Measurements from ENCODE around the gene TTC6. TPM values are rescaled to one million over a fixed set of nuclear protein-coding genes. Genes with fewer than 3 reads are reported as not detected.

The TTC6 gene
- total and polyA plus RNA-seq, 2 donors (not counting 3 experiments of a cell fraction or from before 2014, with no cell fraction given) = 0.75 TPM; not detected in 1

DNA sequence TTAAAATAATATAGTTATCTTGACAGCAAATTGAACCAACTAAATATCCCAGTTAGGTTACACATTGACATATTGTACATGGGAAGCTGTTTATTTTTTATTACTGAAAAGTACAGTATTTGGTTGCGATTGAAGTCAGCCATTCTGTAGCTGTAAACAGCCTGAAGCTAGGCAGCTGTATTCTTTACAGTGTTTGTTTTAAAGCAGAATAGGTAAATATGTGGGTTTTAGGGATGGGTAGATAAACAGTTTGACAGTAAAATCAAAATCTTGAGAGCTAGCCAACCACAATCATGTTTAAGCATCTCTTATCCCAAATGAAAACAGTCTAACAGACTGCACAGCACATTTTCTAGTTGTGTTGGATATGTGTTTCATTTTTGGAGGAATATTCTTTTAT is 45.7 kb downstream of the TTC6 start:
- H2AFZ ChIP-seq (ENCODE audit: low read depth, low read length) = no peak overlapping the region
- dilution Hi-C loops (cut with MboI; ENCODE audit: extremely low pct_ligation_motif_present, low sequenced_read_pairs) = no loop called here
- H3K27me3 ChIP-seq (ENCODE audit: control insufficient read depth in 2 of 2, insufficient read depth in 2 of 2, low read length in 2 of 2) = peaks cover 3 to 4% of the 10 kb centered on the region in 2 experiments
- CTCF ChIA-PET = interaction anchor here (1.0 kb wide), 1 partner anchor 9 kb away, joined by 3 read pairs; no protein-coding TSS in a partner anchor
- intact Hi-C loops (cut with micrococcal nuclease) = no loop called here
- H3K79me2 ChIP-seq (ENCODE audit: control insufficient read depth, insufficient read depth, low read length) = no peaks in the 10 kb centered on the region
- no peak overlapping the region for H3K4me3 ChIP-seq (replicated peaks in 1 of 3; ENCODE audit: insufficient read depth in 1 of 3, low read depth in 1 of 3, low read length in 3 of 3)
- no peaks in the 10 kb centered on the region for H3K9me3 ChIP-seq (replicated peaks; ENCODE audit: control insufficient read depth, insufficient read depth, low read length)
- no peaks in the 10 kb centered on the region for H4K20me1 ChIP-seq (replicated peaks; ENCODE audit: control insufficient read depth, extremely low read depth, insufficient read depth, low read length)
- H3K27ac ChIP-seq (ENCODE audit: insufficient read depth, low read depth, low read length) = no peak overlapping the region
- DNase-seq (ENCODE audit: low read depth, low spot score) (no peak), FAIRE-seq (no peak)
- BruUV-seq (replicated peaks) = no TSS peak
- TF ChIP-seq MAX (IDR thresholded peaks at IDR 0.05; ENCODE audit: insufficient read depth, insufficient read length) (no peak), GATA2 (IDR thresholded peaks at IDR 0.05; ENCODE audit: insufficient read depth, insufficient read length, low read depth, low read length) (no peak), EZH2 (IDR thresholded peaks at IDR 0.05; ENCODE audit: borderline replicate concordance, low read depth, low read length, severe bottlenecking) (no peak), JUN (IDR thresholded peaks at IDR 0.05; ENCODE audit: borderline replicate concordance, insufficient read depth, insufficient read length, low read depth) (no peak), FOS (IDR thresholded peaks at IDR 0.05; ENCODE audit: borderline replicate concordance, insufficient read depth, low read length) (no peak), POLR2A (IDR thresholded peaks at IDR 0.05; ENCODE audit: low read depth, low read length) (no peak), MYC (IDR thresholded peaks at IDR 0.05; ENCODE audit: low read depth, low read length) (no peak), POLR2AphosphoS5 (IDR thresholded peaks at IDR 0.05; ENCODE audit: insufficient read depth, low read depth, low read length) (no peak)
- H3K4me2 ChIP-seq (ENCODE audit: insufficient read depth, low read length) = no peak overlapping the region
- no peaks in the 10 kb centered on the region for H3K9me1 ChIP-seq (replicated peaks; ENCODE audit: control insufficient read depth, extremely low read depth, insufficient read depth, low read length)
- H3K9ac ChIP-seq (replicated peaks; ENCODE audit: extremely low read depth, insufficient read depth, low read length) = no peak overlapping the region
- POLR2A ChIA-PET = no interaction called here
- no peaks in the 10 kb centered on the region for H3K36me3 ChIP-seq (ENCODE audit: control insufficient read depth in 2 of 2, extremely low read depth in 1 of 2, insufficient read depth in 2 of 2, low read length in 2 of 2)
- H3K4me1 ChIP-seq (ENCODE audit: control insufficient read depth, extremely low read depth, insufficient read depth, low read length) = no peaks in the 10 kb centered on the region

GRCh38 chr14:37642125-37642524 is 46.7 kb downstream of the TTC6 start:
- dilution Hi-C loops (cut with MboI; ENCODE audit: extremely low pct_ligation_motif_present, low sequenced_read_pairs) = no loop called here
- BruUV-seq (replicated peaks) = no TSS peak
- H3K4me2 ChIP-seq (ENCODE audit: insufficient read depth, low read length) = no peak overlapping the region
- peaks cover 3 to 6% of the 10 kb centered on the region in 2 experiments for H3K27me3 ChIP-seq (ENCODE audit: control insufficient read depth in 2 of 2, insufficient read depth in 2 of 2, low read length in 2 of 2)
- no peaks in the 10 kb centered on the region for H3K79me2 ChIP-seq (ENCODE audit: control insufficient read depth, insufficient read depth, low read length)
- no peak for FAIRE-seq
- DNase-seq (ENCODE audit: low read depth, low spot score) = no peak
- no peaks in the 10 kb centered on the region for H3K4me1 ChIP-seq (ENCODE audit: control insufficient read depth, extremely low read depth, insufficient read depth, low read length)
- no peak overlapping the region for H3K4me3 ChIP-seq (replicated peaks in 1 of 3; ENCODE audit: insufficient read depth in 1 of 3, low read depth in 1 of 3, low read length in 3 of 3)
- no peak for TF ChIP-seq EZH2 (IDR thresholded peaks at IDR 0.05; ENCODE audit: borderline replicate concordance, low read depth, low read length, severe bottlenecking)
- TF ChIP-seq GATA2 (IDR thresholded peaks at IDR 0.05; ENCODE audit: insufficient read depth, insufficient read length, low read depth, low read length) = no peak
- TF ChIP-seq CTCF (IDR thresholded peaks at IDR 0.05; ENCODE audit: extremely low read depth in 1 of 2, insufficient read depth in 1 of 2, low read depth in 1 of 2, low read length in 2 of 2) = no peak
- TF ChIP-seq MYC (IDR thresholded peaks at IDR 0.05; ENCODE audit: low read depth, low read length) = no peak
- no peak for TF ChIP-seq POLR2AphosphoS5 (IDR thresholded peaks at IDR 0.05; ENCODE audit: insufficient read depth, low read depth, low read length)
- TF ChIP-seq MAX (IDR thresholded peaks at IDR 0.05; ENCODE audit: insufficient read depth, insufficient read length) = no peak
- no peak for TF ChIP-seq JUN (IDR thresholded peaks at IDR 0.05; ENCODE audit: borderline replicate concordance, insufficient read depth, insufficient read length, low read depth)
- TF ChIP-seq POLR2A (IDR thresholded peaks at IDR 0.05; ENCODE audit: low read depth, low read length) = no peak
- TF ChIP-seq FOS (IDR thresholded peaks at IDR 0.05; ENCODE audit: borderline replicate concordance, insufficient read depth, low read length) = no peak
- H2AFZ ChIP-seq (ENCODE audit: low read depth, low read length) = no peak overlapping the region
- intact Hi-C loops (cut with micrococcal nuclease) = no loop called here
- no peaks in the 10 kb centered on the region for H3K36me3 ChIP-seq (ENCODE audit: control insufficient read depth in 2 of 2, extremely low read depth in 1 of 2, insufficient read depth in 2 of 2, low read length in 2 of 2)
- POLR2A ChIA-PET = no interaction called here
- H3K9me1 ChIP-seq (replicated peaks; ENCODE audit: control insufficient read depth, extremely low read depth, insufficient read depth, low read length) = no peaks in the 10 kb centered on the region
- H3K27ac ChIP-seq (ENCODE audit: insufficient read depth, low read depth, low read length) = no peak overlapping the region
- no peaks in the 10 kb centered on the region for H3K9me3 ChIP-seq (replicated peaks; ENCODE audit: control insufficient read depth, insufficient read depth, low read length)
- no peaks in the 10 kb centered on the region for H4K20me1 ChIP-seq (replicated peaks; ENCODE audit: control insufficient read depth, extremely low read depth, insufficient read depth, low read length)
- CTCF ChIA-PET = no interaction called here
- H3K9ac ChIP-seq (replicated peaks; ENCODE audit: extremely low read depth, insufficient read depth, low read length) = no peak overlapping the region
